Measurements from ENCODE around the gene WNT9B.

Gene WNT9B

GRCh38 chr17:46885415-46886309 is 34.3 kb downstream of the WNT9B start:
- no peak for DNase-seq

- no peak for DNase-seq
These were observed 34.9 kb downstream of the WNT9B start for GRCh38 chr17:46886310-46886663.

DNA sequence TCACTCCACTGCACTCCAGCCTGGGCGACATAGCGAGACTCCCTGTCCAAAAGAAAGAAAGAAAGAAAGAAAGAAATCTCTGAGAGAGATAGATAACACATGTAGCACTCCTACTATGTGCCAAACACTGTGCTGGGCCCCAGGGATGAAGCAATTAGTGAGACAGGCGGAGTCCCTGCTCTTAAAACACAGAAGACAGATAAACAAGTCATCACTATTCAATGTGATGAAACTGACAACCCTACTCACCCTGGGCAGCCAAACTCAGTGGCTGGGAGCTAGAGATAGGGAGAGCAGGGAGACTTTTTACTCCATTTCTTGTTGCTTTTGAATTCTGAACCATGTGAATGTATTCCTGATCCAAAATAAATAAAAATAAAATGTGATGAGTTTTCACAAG is 36.3 kb downstream of the WNT9B start:
- DNase-seq, result no peak

- DNase-seq, result no peak
These were observed 37.3 kb downstream of the WNT9B start for GRCh38 chr17:46888727-46889126.

DNA sequence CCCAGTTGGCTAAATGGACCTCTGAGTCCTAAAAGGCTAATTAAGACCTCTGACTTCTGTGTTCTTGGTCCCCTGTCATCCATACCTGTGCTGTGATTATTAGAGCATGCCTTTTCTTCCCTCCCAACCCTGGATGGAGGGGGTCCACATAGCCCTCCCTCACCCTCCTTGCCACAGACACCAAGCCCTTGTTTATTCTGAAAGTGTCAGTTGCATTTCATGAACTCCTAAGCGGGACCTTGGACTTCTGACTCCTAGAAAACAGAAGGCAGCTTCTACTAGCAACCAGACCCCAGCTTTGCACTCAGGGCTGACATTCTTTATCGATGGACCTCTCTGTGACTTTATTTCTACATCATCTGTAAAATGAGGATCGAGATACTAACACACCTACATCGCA is 38.1 kb downstream of the WNT9B start:
- no peak for DNase-seq

DNA sequence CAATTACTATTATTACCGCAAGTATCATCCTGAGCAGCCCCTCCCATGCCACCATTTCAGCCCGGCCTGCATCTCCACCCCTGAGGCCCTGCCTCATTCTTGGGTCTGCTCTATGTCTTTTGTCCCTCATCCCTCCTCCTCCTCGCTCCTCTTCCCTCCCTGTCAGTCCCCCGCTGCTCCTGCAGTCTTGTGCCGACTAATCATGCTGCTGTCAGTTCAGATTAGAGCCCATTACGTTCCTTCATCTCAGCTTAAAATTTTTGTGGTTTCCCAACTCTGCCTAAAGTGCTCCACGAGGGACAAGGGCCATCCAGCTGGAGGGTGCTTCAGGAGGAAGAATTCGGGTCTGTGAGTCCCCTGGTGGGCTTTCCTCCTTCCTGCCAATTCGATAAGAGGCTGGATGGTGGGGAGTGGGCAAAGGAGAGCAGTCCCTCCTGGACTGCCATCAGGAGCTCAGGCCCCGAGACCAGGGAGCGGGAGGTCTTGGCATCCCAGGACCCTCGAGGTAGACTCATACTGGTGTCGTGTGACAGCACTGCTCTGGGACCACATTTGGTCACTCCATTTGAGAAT is 38.7 kb downstream of the WNT9B start:
- DNase-seq, result no peak

GRCh38 chr17:46890638-46891037 is 39.3 kb downstream of the WNT9B start:
- no peak for DNase-seq

DNA sequence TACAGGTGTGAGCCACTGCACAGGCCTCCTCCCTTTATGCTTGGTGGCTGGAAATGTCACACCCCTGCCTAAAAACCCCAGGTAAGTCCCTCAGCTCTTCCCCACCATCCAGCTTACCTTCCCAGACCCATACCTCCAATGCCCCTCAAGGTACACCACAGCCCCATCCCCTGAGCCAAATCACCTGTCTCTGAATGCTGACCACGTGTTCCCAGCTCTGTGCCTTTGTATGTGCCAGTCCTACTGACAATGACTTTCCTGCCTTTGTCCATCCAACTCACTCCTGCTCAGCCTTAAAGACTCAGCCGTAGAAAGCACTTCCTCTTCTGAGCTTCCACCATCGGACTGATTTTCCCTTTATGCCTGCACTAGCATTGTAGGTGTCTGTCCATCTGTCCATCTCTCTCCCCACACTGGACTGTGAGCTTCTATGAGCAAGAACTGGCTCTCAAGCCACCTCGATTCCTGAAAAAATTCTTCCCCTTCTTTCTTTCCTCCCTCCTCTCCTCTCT is 40.9 kb downstream of the WNT9B start:
- DNase-seq, result no peak

- DNase-seq, result no peak
These were observed 42.6 kb downstream of the WNT9B start for GRCh38 chr17:46894024-46894423.

DNA sequence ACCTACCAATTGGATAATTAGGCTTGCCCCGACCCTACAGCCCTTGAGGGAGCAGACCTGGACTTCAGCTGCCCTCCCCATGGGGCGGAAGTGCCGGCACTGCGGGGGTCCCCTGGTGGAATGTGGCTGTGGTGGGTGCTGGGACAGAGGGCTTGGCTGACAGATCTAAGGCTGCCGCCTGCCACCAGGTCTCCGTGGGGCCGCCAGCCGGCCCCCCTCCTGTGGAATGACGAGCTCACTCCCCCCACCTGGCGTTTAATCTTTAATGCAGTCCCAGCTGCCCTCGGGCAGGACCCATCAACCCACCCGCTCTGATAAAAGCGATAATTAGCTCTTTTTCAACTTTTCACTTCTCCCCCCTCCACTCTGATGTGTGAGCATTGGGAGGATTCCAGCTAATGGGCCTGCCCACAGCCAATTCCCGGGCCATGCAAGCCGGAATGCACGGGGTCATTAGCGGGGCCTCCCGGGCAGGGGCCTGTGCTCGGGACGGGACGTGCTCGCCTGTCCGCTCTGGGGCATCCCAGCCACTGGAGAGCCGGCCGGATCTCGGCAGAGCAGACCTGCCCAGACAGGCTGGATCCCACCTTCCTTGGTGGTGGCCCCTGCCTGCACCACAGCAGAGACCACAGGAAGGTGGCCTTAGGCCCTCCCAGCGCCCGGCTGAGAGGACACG is 43.2 kb downstream of the WNT9B start:
- no peak for DNase-seq

- no peak for DNase-seq
These were observed 43.8 kb downstream of the WNT9B start for GRCh38 chr17:46895171-46895570.

DNA sequence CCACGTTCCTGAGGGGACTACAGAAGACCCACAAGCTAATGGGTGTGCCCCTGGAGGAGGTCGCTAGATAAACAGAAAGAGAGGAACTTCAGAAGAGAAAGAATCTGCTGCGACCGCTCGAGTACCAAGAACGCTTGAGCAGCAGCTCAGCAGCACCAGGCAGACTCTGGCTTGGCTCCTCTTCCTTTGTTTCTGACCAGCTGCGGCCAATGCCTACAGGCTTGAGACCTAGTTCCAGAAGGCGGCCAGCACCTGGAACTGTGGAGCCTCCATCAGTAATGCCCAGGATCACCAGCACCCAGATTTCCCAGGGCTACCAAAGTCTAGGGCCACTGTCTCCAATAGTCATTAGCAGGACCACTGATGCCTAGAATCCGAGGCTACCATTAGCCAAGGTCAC is 45.6 kb downstream of the WNT9B start:
- no peak for DNase-seq

DNA sequence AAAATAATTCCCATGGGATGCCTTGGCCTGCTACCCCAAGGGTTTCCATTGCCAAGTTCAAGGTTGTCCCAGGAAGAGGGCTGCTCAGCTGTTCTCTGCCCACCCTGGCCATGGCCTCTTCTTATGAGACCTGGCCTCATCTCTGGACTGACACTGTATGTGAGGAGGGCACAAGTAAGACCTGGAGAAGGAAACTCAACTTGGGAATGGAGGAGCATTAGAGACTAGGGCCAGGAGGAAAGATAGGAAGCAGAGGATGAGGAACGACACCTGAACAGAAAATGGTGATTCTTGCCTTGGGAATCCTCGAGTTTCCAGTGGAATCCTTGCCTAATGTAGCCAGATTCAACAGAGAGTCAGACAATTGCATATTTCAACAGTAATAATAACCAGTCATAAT is 47.0 kb downstream of the WNT9B start:
- DNase-seq, result no peak

- DNase-seq, result no peak
These were observed 47.5 kb downstream of the WNT9B start for GRCh38 chr17:46898860-46899259.

GRCh38 chr17:46901291-46901690 is 49.9 kb downstream of the WNT9B start:
- DNase-seq, result no peak

- DNase-seq, result no peak
These were observed 52.6 kb downstream of the WNT9B start for GRCh38 chr17:46903762-46904672.

DNA sequence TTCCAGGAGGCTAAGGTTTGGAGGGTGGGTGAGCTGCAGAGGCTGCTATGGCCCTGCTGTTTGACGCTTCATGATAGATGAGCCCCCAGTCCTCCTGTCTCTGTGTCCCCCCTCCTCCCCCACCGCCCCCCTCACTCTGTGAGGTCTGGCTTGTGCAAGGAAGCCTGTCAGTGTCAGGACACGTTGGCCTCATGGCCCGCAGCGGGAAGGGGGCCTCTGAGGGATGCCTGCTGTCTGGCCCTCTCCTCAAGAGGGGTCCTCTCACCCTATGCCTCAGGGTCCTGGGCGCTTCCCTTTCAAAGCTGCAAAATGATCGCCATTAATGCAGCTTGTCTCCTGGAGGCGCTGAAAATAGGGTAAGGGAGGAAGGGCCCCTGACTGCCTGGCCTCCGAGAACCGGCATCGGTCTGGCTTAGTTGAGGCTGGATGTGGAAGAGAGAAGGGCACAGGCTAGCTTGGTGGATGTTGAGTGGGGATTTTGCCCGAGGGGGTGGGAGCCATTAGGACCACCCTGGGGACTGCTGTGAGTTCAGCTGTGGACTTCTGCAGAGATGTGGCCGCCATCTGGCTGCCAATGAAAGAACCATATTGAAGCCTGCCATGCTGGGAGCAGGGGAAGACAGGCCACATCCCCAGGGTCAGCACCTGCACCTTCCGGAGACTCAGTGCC is 56.8 kb downstream of the WNT9B start:
- DNase-seq, result no peak

GRCh38 chr17:46910179-46910927 is 59.0 kb downstream of the WNT9B start:
- DNase-seq, result no peak

- DNase-seq, result no peak
These were observed 59.9 kb downstream of the WNT9B start for GRCh38 chr17:46911311-46911710.

DNA sequence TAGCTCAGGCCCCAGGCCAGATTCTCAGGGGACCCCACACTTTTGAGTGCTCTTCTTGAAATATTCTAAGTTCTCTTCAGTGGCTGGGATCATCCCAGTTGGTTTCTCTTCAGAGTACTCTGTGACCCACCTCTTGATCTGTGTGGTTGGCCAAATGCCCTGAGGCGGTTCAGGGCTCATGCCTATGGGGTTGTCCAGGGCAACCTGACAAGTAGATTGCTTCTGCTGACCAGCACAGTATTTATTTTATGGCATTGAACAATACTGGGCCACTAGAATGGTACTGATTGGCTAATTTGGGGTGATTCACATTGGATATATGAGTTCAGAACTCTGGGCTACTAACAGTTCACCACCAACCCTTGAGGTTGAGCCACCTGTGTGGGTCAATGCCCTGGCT is 64.2 kb downstream of the WNT9B start:
- no peak for DNase-seq

DNA sequence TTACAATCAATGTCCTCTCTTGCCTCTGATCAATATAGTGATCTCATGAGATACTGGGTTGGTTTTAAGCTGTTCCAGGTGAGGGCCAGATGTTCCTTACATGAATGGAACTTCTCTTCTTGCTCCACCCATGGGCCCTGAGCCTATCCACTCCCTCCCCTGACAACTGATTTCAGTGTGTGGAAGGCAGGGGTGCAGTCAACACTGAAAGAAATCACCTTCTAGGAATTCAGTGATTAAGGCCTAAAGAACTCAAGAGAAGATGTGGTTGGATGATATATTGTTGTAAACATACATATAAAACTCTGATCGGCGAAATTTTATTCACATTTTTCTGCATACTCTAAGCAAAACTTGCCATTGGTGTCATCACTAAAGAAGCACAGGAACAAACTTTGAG is 64.8 kb downstream of the WNT9B start:
- DNase-seq, result no peak

DNA sequence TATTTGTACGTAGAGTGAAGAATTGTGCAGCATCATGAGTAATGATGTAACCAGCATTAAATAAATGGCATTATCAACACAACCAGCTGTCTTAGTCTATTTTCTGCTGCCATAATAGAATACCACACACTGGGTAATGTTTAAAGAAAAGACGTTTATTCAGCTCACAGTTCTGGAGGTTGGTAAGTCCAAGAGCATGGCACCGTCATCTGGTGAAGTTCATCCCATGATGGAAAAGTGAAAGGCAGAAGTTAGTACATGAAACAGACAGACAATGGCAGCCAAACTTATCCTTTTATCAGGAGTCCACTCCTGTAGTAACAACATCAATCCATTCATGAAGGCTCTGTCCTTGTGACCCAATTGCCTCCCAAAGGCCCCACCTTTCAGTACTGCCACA is 65.2 kb downstream of the WNT9B start:
- DNase-seq, result no peak

Measured in CD4-positive, alpha-beta T cell treated with Interleukin-4 for 1 hour (primary cell).